ENCODE data around the gene C1orf159. TPM values are rescaled to one million over a fixed set of nuclear protein-coding genes. Genes with fewer than 3 reads are reported as not detected.
A peak's percentile ranks its signal among the peaks of the same experiment; 100 is the strongest.

C1orf159 gene
- total RNA-seq, 1 donor from 2014 or later, result 11.7 TPM

GRCh38 chr1:1120096-1120495 is 4.2 kb upstream of the C1orf159 start:
- DNase-seq, result peak; percentile 33
- Histone ChIP-seq H3K9me3 (no peaks in the 10 kb centered on the region), H3K27me3 (ENCODE audit: low read depth) (peaks cover 16% of the 10 kb centered on the region), H3K4me1 (peaks cover 12% of the 10 kb centered on the region), H3K27ac (no peak overlapping the region), H3K36me3 (no peaks in the 10 kb centered on the region), H3K4me3 (no peak overlapping the region)
- intact Hi-C loops (cut with DNase I), result no loop called here
- no peak for ATAC-seq
- no peak for TF ChIP-seq CTCF (IDR thresholded peaks at IDR 0.05)

GRCh38 chr1:1119272-1119890 is 3.5 kb upstream of the C1orf159 start:
- Histone ChIP-seq H3K4me1 (peaks cover 20% of the 10 kb centered on the region), H3K27ac (no peak overlapping the region), H3K4me3 (no peak overlapping the region), H3K27me3 (ENCODE audit: low read depth) (peaks cover 16% of the 10 kb centered on the region), H3K9me3 (no peaks in the 10 kb centered on the region), H3K36me3 (no peaks in the 10 kb centered on the region)
- DNase-seq, result peak; percentile 44
- no peak for ATAC-seq
- intact Hi-C loops (cut with DNase I), result no loop called here
- TF ChIP-seq CTCF (IDR thresholded peaks at IDR 0.05), result no peak

GRCh38 chr1:1118876-1119220 is 3.0 kb upstream of the C1orf159 start:
- Histone ChIP-seq H3K27me3 (ENCODE audit: low read depth) (peaks cover 16% of the 10 kb centered on the region), H3K4me1 (peaks cover 20% of the 10 kb centered on the region), H3K9me3 (no peaks in the 10 kb centered on the region), H3K4me3 (no peak overlapping the region), H3K27ac (no peak overlapping the region), H3K36me3 (no peaks in the 10 kb centered on the region)
- DNase-seq (peak; percentile 39), ATAC-seq (no peak)
- intact Hi-C loops (cut with DNase I), result no loop called here
- TF ChIP-seq CTCF (IDR thresholded peaks at IDR 0.05), result no peak

- intact Hi-C loops (cut with DNase I), result no loop called here
- ATAC-seq (no peak), DNase-seq (peak; percentile 49)
- no peaks in the 10 kb centered on the region for H3K9me3 ChIP-seq
- no peak overlapping the region for H3K27ac ChIP-seq
- H3K27me3 ChIP-seq (ENCODE audit: low read depth), result peaks cover 16% of the 10 kb centered on the region
- no peak overlapping the region for H3K4me3 ChIP-seq
- H3K36me3 ChIP-seq, result no peaks in the 10 kb centered on the region
- peaks cover 20% of the 10 kb centered on the region for H3K4me1 ChIP-seq
- TF ChIP-seq CTCF (IDR thresholded peaks at IDR 0.05), result no peak
Measured at GRCh38 chr1:1118011-1118875, 2.4 kb upstream of the C1orf159 start.

- H3K4me3 ChIP-seq, result no peak overlapping the region
- no peaks in the 10 kb centered on the region for H3K36me3 ChIP-seq
- DNase-seq (peak; percentile 49), ATAC-seq (no peak)
- peaks cover 17% of the 10 kb centered on the region for H3K4me1 ChIP-seq
- no peaks in the 10 kb centered on the region for H3K9me3 ChIP-seq
- peaks cover 16% of the 10 kb centered on the region for H3K27me3 ChIP-seq (ENCODE audit: low read depth)
- intact Hi-C loops (cut with DNase I), result no loop called here
- H3K27ac ChIP-seq, result no peak overlapping the region
- TF ChIP-seq CTCF (IDR thresholded peaks at IDR 0.05), result no peak
Measured at GRCh38 chr1:1117469-1117831, 1.6 kb upstream of the C1orf159 start.
